ENCODE measurements around the gene PTDSS2. TPM values are rescaled to one million over a fixed set of nuclear protein-coding genes. Genes with fewer than 3 reads are reported as not detected.

PTDSS2 gene
- total and polyA plus RNA-seq, 2 of the 13 experiments (the other 11 are each of a cell fraction or from before 2014, with no cell fraction given): 21.7 to 26.4 TPM

GRCh38 chr11:536841-537621 lies 87.0 kb downstream of the PTDSS2 start, which contains the start of gene LRRC56:
Gene LRRC56 (plus strand): TSS chr11:537527. CDS start chr11:540685, 3,158 bp downstream.
- ChIA-PET CTCF (ENCODE audit: low intra/inter-chr PET ratio, low total read pairs) (no interaction called here), POLR2A (no interaction called here)
- in situ Hi-C loops (cut with HindIII; ENCODE audit: extremely low pct_ligation_motif_present, low pct_unique_long_range_greater_than_20kb) (no loop called here), intact Hi-C loops (cut with micrococcal nuclease; ENCODE audit: unreplicated experiment) (no loop called here)
- DNase-seq (ENCODE audit: low spot score) (peak; percentile 81), ATAC-seq (peak; percentile 63), FAIRE-seq (no peak)
- no peak within 1 kb of the TSS for H3K27ac ChIP-seq (ENCODE audit: extremely low read length, insufficient read depth, low read length)
- H3K9me3 ChIP-seq (ENCODE audit: low read length): no peaks in the 10 kb centered on the region
- peaks cover 5 to 20% of the 10 kb centered on the region in 2 experiments; a peak in 4 of 5 replicates for H3K27me3 ChIP-seq (ENCODE audit: control insufficient read depth in 1 of 2, insufficient read depth in 2 of 2, low read length in 2 of 2)
- H3K9ac ChIP-seq (ENCODE audit: insufficient read depth, low read depth, low read length): no peak within 1 kb of the TSS; the same call in 1 of the 2 replicates
- peaks cover 59% of the 10 kb centered on the region for H3K4me1 ChIP-seq (ENCODE audit: insufficient read depth, low read length)
- no peaks in the 10 kb centered on the region; the same call in 1 of the 2 replicates for H4K20me1 ChIP-seq (ENCODE audit: insufficient read depth, low read length)
- peaks cover 10 to 16% of the 10 kb centered on the region in 2 experiments; a peak in 4 of 5 replicates for H3K36me3 ChIP-seq (replicated peaks in 1 of 2; ENCODE audit: control insufficient read depth in 1 of 2, insufficient read depth in 2 of 2, low read length in 2 of 2)
- no peak within 1 kb of the TSS for H2AFZ ChIP-seq (ENCODE audit: low read length)
- peak within 1 kb of the TSS; percentile 14 to 93 (median 68); a peak in 3 of 6 replicates for H3K4me3 ChIP-seq (replicated peaks in 1 of 3; ENCODE audit: insufficient read depth in 1 of 3, low read depth in 2 of 3, low read length in 3 of 3)
- BruUV-seq (replicated peaks): no TSS peak
- 77% methylated on average over 77 of the region's 93 CpGs for WGBS (ENCODE audit: low lambda C conversion rate)
- peak within 1 kb of the TSS; percentile 94 for H3K4me2 ChIP-seq (ENCODE audit: low read depth, low read length)
- peaks cover 4% of the 10 kb centered on the region for H3K79me2 ChIP-seq (ENCODE audit: insufficient read depth, low read length)
- no peak for TF ChIP-seq ZNF274 (CRISPR knock-in tag; IDR thresholded peaks at IDR 0.05)
- TF ChIP-seq ZSCAN12 (CRISPR knock-in tag; IDR thresholded peaks at IDR 0.05): no peak
- TF ChIP-seq ZNF253 (CRISPR knock-in tag; IDR thresholded peaks at IDR 0.05; ENCODE audit: borderline replicate concordance): 0 out of 2 replicates have a peak, but pooled peaks have one; percentile 50
- TF ChIP-seq ZBTB49 (CRISPR knock-in tag; IDR thresholded peaks at IDR 0.05; ENCODE audit: borderline replicate concordance): no peak
- no peak for TF ChIP-seq NFATC3 (CRISPR knock-in tag; IDR thresholded peaks at IDR 0.05)
- TF ChIP-seq ZBTB37 (CRISPR knock-in tag; IDR thresholded peaks at IDR 0.05): no peak
- TF ChIP-seq, protein P1, sequence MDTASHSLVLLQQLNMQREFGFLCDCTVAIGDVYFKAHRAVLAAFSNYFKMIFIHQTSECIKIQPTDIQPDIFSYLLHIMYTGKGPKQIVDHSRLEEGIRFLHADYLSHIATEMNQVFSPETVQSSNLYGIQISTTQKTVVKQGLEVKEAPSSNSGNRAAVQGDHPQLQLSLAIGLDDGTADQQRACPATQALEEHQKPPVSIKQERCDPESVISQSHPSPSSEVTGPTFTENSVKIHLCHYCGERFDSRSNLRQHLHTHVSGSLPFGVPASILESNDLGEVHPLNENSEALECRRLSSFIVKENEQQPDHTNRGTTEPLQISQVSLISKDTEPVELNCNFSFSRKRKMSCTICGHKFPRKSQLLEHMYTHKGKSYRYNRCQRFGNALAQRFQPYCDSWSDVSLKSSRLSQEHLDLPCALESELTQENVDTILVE (CRISPR knock-in tag; IDR thresholded peaks at IDR 0.05): 0 out of 2 replicates have a peak, but pooled peaks have one; percentile 48
- TF ChIP-seq CSRNP1 (CRISPR knock-in tag; IDR thresholded peaks at IDR 0.05): peak; percentile 68; the same call in 1 of the 2 replicates
- TF ChIP-seq, protein P2, sequence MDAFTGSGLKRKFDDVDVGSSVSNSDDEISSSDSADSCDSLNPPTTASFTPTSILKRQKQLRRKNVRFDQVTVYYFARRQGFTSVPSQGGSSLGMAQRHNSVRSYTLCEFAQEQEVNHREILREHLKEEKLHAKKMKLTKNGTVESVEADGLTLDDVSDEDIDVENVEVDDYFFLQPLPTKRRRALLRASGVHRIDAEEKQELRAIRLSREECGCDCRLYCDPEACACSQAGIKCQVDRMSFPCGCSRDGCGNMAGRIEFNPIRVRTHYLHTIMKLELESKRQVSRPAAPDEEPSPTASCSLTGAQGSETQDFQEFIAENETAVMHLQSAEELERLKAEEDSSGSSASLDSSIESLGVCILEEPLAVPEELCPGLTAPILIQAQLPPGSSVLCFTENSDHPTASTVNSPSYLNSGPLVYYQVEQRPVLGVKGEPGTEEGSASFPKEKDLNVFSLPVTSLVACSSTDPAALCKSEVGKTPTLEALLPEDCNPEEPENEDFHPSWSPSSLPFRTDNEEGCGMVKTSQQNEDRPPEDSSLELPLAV (CRISPR knock-in tag; conservative IDR thresholded peaks at IDR 0.05; ENCODE audit: low read depth): no peak
- no peak for TF ChIP-seq ZNF746 (CRISPR knock-in tag; IDR thresholded peaks at IDR 0.05)
- 0 out of 2 replicates have a peak, but pooled peaks have one; percentile 65 for TF ChIP-seq ZNF572 (CRISPR knock-in tag; IDR thresholded peaks at IDR 0.05)
- 0 out of 2 replicates have a peak, but pooled peaks have one; percentile 91 for TF ChIP-seq U2AF2 (IDR thresholded peaks at IDR 0.05; ENCODE audit: low read depth, low read length)
- TF ChIP-seq ZNF10 (CRISPR knock-in tag; IDR thresholded peaks at IDR 0.05; ENCODE audit: borderline replicate concordance, low read depth): no peak
